Smooth muscle cell (in vitro differentiated cells): ENCODE data around the gene RDX. TPM values are rescaled to one million over a fixed set of nuclear protein-coding genes. Genes with fewer than 3 reads are reported as not detected.
"Not testable (repeated sequence)": the region's sequence is repeated elsewhere in the genome, so short reads cannot be mapped to it uniquely, and the experiment has no call there.

Experiments used
- DNase-seq: peaks from one replicate; lab custom pipeline; 2025; ENCODE audit not compliant: unreplicated experiment; lab: John Stamatoyannopoulos, UW
- H2AFZ ChIP-seq: fragments of 200-600 bp; sonication (generic); 2 replicates; pipeline ENCODE4 v1.6.0; 2016; ENCODE audit warnings: antibody characterized with exemption, low read depth, mild to moderate bottlenecking
- H3F3A ChIP-seq: fragments of 200-600 bp; sonication (generic); 2 replicates; pipeline ENCODE4 v1.6.0; 2017; ENCODE audit warnings: antibody characterized with exemption, low read depth
- H3K27ac ChIP-seq: fragments of 200-600 bp; sonication (generic); 2 replicates; pipeline ENCODE4 v1.5.1; 2016; ENCODE audit warnings: low read depth, mild to moderate bottlenecking
- H3K27me3 ChIP-seq: fragments of 200-600 bp; sonication (generic); 2 replicates; pipeline ENCODE4 v1.6.1; 2016; ENCODE audit warnings: low read depth, mild to moderate bottlenecking
- H3K36me3 ChIP-seq: fragments of 200-600 bp; sonication (generic); 2 replicates; pipeline ENCODE4 v1.5.1; 2016; ENCODE audit warnings: low read depth
- H3K4me1 ChIP-seq: fragments of 200-600 bp; sonication (generic); 2 replicates; pipeline ENCODE4 v1.5.1; 2016; ENCODE audit warnings: low read depth
- H3K4me2 ChIP-seq: fragments of 200-600 bp; sonication (generic); 2 replicates; pipeline ENCODE4 v1.6.0; 2016; ENCODE audit warnings: mild to moderate bottlenecking
- H3K4me3 ChIP-seq: fragments of 200-600 bp; sonication (generic); 2 replicates; pipeline ENCODE4 v1.5.1; 2016; ENCODE audit warnings: mild to moderate bottlenecking
- H3K79me2 ChIP-seq: fragments of 200-600 bp; sonication (generic); 2 replicates; pipeline ENCODE4 v1.6.0; 2016; ENCODE audit warnings: low read depth, mild to moderate bottlenecking
- H3K9ac ChIP-seq: fragments of 200-600 bp; sonication (generic); 2 replicates; pipeline ENCODE4 v1.6.0; 2016; ENCODE audit warnings: low read depth
- H3K9me3 ChIP-seq: fragments of 200-600 bp; sonication (generic); replicated peaks from 2 replicates; pipeline ENCODE4 v1.5.1; 2016; ENCODE audit warnings: low read depth
- H4K20me1 ChIP-seq: fragments of 200-600 bp; sonication (generic); 2 replicates; pipeline ENCODE4 v1.6.0; 2016; ENCODE audit warnings: low read depth
- WGBS: methylation state at CpG from one replicate; pipeline ENCODE4 v1.1.7; 2016; ENCODE audit warnings: low lambda C conversion rate; 5-methylcytosine and 5-hydroxymethylcytosine counted together
- polyA plus RNA-seq: library from polyadenylated mRNA; unstranded; fragments of >200 nt; fragmentation: Nextera tagmentation; extraction: Ambion mirVana; gene quantifications from 2 replicates; pipeline ENCODE4 v1.2.1, GENCODE V29; 2016
- total RNA-seq: library from RNA; depleted of rRNA; stranded (reverse); fragments of >200 nt; gene quantifications from 2 replicates; pipeline ENCODE4 v1.2.3, GENCODE V29; 2014
- TF ChIP-seq, protein P1 (sequence below): fragments of 200-600 bp; sonication (generic); IDR thresholded peaks from 2 replicates; pipeline ENCODE4 v1.5.1; 2017; ENCODE audit warnings: borderline replicate concordance, mild to moderate bottlenecking, antibody characterized with exemption; ENCODE audit not compliant: insufficient read depth, poor library complexity, severe bottlenecking

The RDX gene
- total and polyA plus RNA-seq, 2 experiments from 2014 or later = 137 to 165 TPM

DNA sequence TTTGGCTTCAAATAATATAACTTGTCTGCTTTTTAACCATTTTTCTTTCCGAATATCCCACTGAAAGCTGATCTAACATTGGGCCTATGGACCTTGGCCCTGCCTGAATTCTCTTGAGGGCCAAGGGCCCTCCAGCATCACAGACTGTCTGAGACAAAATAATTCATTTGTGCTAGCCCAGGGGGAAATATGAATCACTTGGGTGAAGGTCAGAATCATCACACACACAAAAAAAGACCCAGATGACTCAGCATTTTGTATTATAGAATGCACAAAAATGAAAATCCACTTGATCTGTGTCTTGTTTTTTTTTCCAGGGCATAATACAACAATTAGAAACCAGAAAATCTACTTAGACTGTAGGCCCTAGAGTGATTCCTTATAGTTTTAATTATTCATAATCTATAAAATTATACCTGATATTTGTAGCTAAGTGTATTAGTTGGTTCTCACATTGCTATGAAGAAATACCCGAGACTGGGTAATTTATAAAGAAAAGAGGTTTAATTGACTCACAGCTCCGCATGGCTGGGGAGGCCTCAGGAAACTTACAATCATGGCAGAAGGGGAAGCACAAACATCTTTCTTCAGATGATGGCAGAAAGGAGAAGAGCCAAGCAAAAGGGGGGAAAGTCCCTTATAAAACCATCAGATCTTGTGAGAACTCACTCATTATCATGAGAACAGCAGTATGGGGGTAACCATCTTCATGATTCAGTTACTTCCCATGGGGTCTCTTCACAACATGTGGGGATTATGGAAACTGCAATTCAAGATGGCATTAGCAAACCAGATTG, 15.6 kb upstream of the RDX start:
- 91% methylated on average over 3 of the region's 3 CpGs for WGBS
- Histone ChIP-seq H2AFZ (peak overlapping the region; percentile 16), H3K4me3 (no peak overlapping the region)

DNA sequence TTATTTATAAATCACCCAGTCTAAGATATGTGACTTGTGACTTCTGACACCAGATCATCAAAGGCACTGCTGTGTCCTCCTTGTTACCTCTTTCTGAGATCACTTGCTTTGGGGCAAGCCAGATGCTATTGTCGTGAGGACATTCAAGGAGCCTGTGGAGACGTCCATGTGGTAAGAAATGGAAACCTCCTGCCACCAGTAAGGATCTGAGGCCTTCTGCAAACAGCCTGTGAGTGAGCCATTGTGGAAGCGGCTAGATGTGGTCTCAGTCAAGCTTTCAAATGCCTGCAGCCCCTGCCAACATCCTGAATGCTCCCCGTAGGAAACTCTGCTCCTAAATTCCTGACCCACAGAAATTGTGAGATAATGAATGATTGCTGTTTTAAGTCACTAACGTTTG, 11.7 kb upstream of the RDX start:
- WGBS = 68% methylated on average over 5 of the region's 5 CpGs
- H3K79me2 ChIP-seq = no peaks in the 10 kb centered on the region
- no peaks in the 10 kb centered on the region for H3F3A ChIP-seq
- no peaks in the 10 kb centered on the region for H3K4me1 ChIP-seq
- no peaks in the 10 kb centered on the region for H3K9me3 ChIP-seq
- no peak overlapping the region for H3K4me3 ChIP-seq
- no peaks in the 10 kb centered on the region for H3K27me3 ChIP-seq
- no peak overlapping the region for H2AFZ ChIP-seq
- H3K4me2 ChIP-seq = no peak overlapping the region
- TF ChIP-seq, protein P1, sequence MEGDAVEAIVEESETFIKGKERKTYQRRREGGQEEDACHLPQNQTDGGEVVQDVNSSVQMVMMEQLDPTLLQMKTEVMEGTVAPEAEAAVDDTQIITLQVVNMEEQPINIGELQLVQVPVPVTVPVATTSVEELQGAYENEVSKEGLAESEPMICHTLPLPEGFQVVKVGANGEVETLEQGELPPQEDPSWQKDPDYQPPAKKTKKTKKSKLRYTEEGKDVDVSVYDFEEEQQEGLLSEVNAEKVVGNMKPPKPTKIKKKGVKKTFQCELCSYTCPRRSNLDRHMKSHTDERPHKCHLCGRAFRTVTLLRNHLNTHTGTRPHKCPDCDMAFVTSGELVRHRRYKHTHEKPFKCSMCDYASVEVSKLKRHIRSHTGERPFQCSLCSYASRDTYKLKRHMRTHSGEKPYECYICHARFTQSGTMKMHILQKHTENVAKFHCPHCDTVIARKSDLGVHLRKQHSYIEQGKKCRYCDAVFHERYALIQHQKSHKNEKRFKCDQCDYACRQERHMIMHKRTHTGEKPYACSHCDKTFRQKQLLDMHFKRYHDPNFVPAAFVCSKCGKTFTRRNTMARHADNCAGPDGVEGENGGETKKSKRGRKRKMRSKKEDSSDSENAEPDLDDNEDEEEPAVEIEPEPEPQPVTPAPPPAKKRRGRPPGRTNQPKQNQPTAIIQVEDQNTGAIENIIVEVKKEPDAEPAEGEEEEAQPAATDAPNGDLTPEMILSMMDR = no peak
- DNase-seq = no peak
- H3K9ac ChIP-seq = no peak overlapping the region
- H4K20me1 ChIP-seq = no peaks in the 10 kb centered on the region
- no peak overlapping the region for H3K27ac ChIP-seq
- H3K36me3 ChIP-seq = no peaks in the 10 kb centered on the region

More for the DNA sequence above, 15.6 kb upstream of the RDX start:
- Histone ChIP-seq H3K79me2 (no peaks in the 10 kb centered on the region), H3K27ac (peak overlapping the region; percentile 56), H4K20me1 (no peaks in the 10 kb centered on the region), H3F3A (no peaks in the 10 kb centered on the region), H3K4me2 (no peak overlapping the region), H3K4me1 (no peaks in the 10 kb centered on the region), H3K9me3 (no peaks in the 10 kb centered on the region), H3K9ac (no peak overlapping the region), H3K27me3 (no peaks in the 10 kb centered on the region), H3K36me3 (no peaks in the 10 kb centered on the region)
- TF ChIP-seq, protein P1 = no peak
- DNase-seq = no peak

DNA sequence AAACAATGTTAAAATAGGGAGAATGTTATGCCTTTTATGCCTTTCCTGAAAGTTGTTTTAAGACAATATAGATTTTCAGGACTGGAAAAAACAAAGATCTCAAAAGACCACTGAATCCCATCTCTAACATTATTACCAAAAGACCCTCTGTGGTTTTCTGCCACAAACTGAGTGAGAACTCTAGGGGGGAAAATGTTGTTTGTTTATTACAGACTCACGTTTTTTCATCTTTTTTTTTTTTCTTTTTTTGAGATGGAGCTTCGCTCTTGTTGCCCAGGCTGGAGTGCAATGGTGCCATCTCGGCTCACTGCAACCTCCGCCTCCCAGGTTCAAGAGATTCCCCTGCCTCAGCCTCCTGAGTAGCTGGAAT, 9.6 kb upstream of the RDX start:
- H3K79me2 ChIP-seq, DNase-seq, H3K36me3 ChIP-seq, H3K9me3 ChIP-seq, H3F3A ChIP-seq, H2AFZ ChIP-seq, H3K9ac ChIP-seq, H3K27me3 ChIP-seq, H3K4me2 ChIP-seq, H4K20me1 ChIP-seq, H3K4me3 ChIP-seq, H3K27ac ChIP-seq, H3K4me1 ChIP-seq: not testable (repeated sequence)
- WGBS = 74% methylated on average over 4 of the region's 4 CpGs

DNA sequence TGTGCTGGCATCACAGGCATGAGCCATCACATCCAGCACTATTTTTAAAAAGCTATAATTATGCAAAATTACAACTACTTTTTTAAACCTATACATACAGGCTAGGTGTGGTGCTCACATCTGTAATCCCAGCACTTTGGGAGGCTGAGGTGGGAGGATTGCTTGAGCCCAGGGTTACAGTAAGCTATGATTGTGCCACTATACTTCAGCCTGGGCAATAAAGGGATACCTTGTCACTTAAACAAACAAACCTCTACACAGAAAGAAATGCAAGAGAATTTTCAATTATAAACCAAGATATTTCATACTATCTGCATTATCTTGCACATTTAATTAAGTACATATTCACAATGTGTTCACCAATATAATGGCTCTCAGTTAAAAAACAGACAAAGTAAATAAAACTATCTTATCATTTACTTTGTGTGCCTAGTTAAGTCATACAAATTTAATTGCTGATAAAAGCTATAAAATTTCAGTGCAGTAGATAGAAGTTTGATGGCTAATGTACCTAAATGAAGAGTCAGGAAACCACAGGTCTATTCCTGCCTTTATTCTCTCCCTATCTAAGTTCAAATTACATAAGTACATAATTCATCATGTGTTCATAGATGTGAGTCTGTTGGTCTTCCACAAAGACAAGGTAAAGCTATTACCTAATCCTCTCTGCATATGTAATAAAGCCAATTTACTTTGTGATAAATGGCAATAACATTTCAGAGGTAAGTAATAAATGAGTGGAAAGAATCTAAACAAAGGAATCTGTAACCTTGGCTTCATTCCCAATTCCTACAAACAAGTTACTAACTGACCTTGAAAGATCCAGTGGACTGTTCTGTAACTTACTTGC, 9.0 kb upstream of the RDX start:
- H3K9me3 ChIP-seq = no peaks in the 10 kb centered on the region
- H2AFZ ChIP-seq = no peak overlapping the region
- no peak overlapping the region for H3K4me3 ChIP-seq
- H3K27me3 ChIP-seq = no peaks in the 10 kb centered on the region
- no peak overlapping the region for H3K4me2 ChIP-seq
- DNase-seq = no peak
- H3F3A ChIP-seq = no peaks in the 10 kb centered on the region
- H3K9ac ChIP-seq = no peak overlapping the region
- H4K20me1 ChIP-seq = no peaks in the 10 kb centered on the region
- no peak overlapping the region for H3K27ac ChIP-seq
- TF ChIP-seq, protein P1 = no peak
- H3K36me3 ChIP-seq = no peaks in the 10 kb centered on the region
- H3K79me2 ChIP-seq = no peaks in the 10 kb centered on the region
- H3K4me1 ChIP-seq = no peaks in the 10 kb centered on the region
